ENCODE data around the gene C1orf226. TPM values are rescaled to one million over a fixed set of nuclear protein-coding genes. Genes with fewer than 3 reads are reported as not detected.
A peak's percentile ranks its signal among the peaks of the same experiment; 100 is the strongest.

The C1orf226 gene
- polyA plus RNA-seq, 2 of the 4 experiments (the other 2 are of a cell fraction): 0.32 to 0.37 TPM

DNA sequence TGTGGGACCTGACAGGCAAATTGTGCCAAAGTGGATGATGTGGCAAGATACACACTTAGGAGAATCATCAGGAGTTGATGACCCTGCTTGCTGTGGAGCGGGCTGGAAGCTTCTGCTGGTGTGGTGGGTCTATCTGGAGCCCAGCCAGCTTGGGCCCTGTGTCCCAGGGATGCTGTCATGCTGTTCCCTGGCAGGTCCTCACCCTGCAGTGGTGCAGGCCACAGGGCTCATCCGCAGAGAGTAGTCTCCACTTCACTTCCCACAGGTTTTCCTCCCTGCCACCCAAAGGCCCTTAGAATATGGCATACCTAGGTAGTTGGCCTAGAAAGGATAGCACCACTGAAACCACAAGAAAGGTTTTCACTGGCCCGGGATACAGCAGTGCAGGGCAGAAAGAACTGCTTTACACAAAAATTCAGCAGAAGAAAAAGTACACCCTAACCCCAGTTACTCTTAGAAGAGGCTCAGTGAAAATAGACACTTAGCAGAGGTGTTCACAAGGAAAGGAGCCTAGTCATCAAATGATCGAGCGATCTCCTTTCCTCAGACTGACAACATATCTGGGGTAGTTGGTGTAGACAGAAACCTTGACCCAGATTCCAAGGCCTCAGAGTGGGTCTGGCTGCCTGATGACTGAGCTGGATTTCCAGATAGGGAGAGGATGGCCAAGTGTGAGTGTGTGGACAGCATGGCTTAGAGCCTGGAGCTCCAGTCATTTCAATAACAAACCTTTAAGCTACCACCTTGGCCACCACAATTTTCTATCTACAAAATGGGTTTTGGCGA is 1.3 kb upstream of the C1orf226 start:
- TF ChIP-seq, protein P1, sequence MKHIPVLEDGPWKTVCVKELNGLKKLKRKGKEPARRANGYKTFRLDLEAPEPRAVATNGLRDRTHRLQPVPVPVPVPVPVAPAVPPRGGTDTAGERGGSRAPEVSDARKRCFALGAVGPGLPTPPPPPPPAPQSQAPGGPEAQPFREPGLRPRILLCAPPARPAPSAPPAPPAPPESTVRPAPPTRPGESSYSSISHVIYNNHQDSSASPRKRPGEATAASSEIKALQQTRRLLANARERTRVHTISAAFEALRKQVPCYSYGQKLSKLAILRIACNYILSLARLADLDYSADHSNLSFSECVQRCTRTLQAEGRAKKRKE (CRISPR knock-in tag; IDR thresholded peaks at IDR 0.05; ENCODE audit: low read depth): no peak
- TF ChIP-seq, protein P2, sequence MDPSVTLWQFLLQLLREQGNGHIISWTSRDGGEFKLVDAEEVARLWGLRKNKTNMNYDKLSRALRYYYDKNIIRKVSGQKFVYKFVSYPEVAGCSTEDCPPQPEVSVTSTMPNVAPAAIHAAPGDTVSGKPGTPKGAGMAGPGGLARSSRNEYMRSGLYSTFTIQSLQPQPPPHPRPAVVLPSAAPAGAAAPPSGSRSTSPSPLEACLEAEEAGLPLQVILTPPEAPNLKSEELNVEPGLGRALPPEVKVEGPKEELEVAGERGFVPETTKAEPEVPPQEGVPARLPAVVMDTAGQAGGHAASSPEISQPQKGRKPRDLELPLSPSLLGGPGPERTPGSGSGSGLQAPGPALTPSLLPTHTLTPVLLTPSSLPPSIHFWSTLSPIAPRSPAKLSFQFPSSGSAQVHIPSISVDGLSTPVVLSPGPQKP (IDR thresholded peaks at IDR 0.05; ENCODE audit: low read depth, low read length): no peak
- TF ChIP-seq RAD21 (conservative IDR thresholded peaks at IDR 0.05 in 1 of 2, IDR thresholded peaks at IDR 0.05 in 1 of 2) (no peak), RARB (CRISPR knock-in tag; IDR thresholded peaks at IDR 0.05) (no peak), MAX (IDR thresholded peaks at IDR 0.05) (no peak), PHF8 (IDR thresholded peaks at IDR 0.05; ENCODE audit: borderline replicate concordance, low read depth) (no peak), CEBPB (IDR thresholded peaks at IDR 0.05) (no peak), EP300 (IDR thresholded peaks at IDR 0.05) (no peak), ZC3H11A (IDR thresholded peaks at IDR 0.05) (no peak), HOXA7 (CRISPR knock-in tag; IDR thresholded peaks at IDR 0.05) (no peak), POLR2AphosphoS2 (conservative IDR thresholded peaks at IDR 0.05; ENCODE audit: low read length) (no peak), HDAC2 (IDR thresholded peaks at IDR 0.05) (no peak), CBX8 (IDR thresholded peaks at IDR 0.05) (no peak), HOXB5 (CRISPR knock-in tag; IDR thresholded peaks at IDR 0.05) (no peak), EHMT2 (IDR thresholded peaks at IDR 0.05; ENCODE audit: low read depth) (no peak)
- peaks cover 20% of the 10 kb centered on the region for H3K4me1 ChIP-seq
- ChIA-PET POLR2A (no interaction called here), CTCF (interaction anchor here (2.6 to 5.0 kb wide), 2 partner anchors 11 to 324 kb away, joined by 10 to 35 read pairs; no protein-coding TSS in a partner anchor)
- DNase-seq (ENCODE audit: low read depth in 1 of 2, low spot score in 1 of 2): no peak
- no peaks in the 10 kb centered on the region for H3K9me3 ChIP-seq
- H3K27ac ChIP-seq: no peak overlapping the region; a peak in 1 of 6 replicates
- WGBS (ENCODE audit: missing lambda C conversion rate): 83% methylated on average over 6 of the region's 6 CpGs
- H3K4me3 ChIP-seq: no peak overlapping the region
- no peak overlapping the region for H3K4me2 ChIP-seq
- no peak for ATAC-seq
- no peak for FAIRE-seq

GRCh38 chr1:162381941-162382750 is 618 bp downstream of the C1orf226 start:
- FAIRE-seq (no peak), DNase-seq (ENCODE audit: low read depth in 1 of 2, low spot score in 1 of 2) (no peak), ATAC-seq (no peak)
- CTCF ChIA-PET: interaction anchor here (0.8 to 5.0 kb wide), 3 partner anchors 9 to 326 kb away, joined by 5 to 35 read pairs (median 10); no protein-coding TSS in a partner anchor
- H3K27ac ChIP-seq: peak overlapping the region; percentile 51 to 70; a peak in 5 of 6 replicates
- 84% methylated on average over 13 of the region's 13 CpGs for WGBS (ENCODE audit: missing lambda C conversion rate)
- H3K4me2 ChIP-seq: peak overlapping the region; percentile 69
- H3K4me1 ChIP-seq: peaks cover 20% of the 10 kb centered on the region
- H3K9me3 ChIP-seq: no peaks in the 10 kb centered on the region
- H3K4me3 ChIP-seq: no peak overlapping the region
- TF ChIP-seq JUNB (IDR thresholded peaks at IDR 0.05) (no peak), ESRRA (IDR thresholded peaks at IDR 0.05; ENCODE audit: borderline replicate concordance, low read length) (no peak), ZC3H11A (IDR thresholded peaks at IDR 0.05) (no peak), HOXA7 (CRISPR knock-in tag; IDR thresholded peaks at IDR 0.05) (no peak), CHD4 (IDR thresholded peaks at IDR 0.05; ENCODE audit: borderline replicate concordance) (no peak), RNF2 (IDR thresholded peaks at IDR 0.05; ENCODE audit: borderline replicate concordance, low read depth) (no peak)
- TF ChIP-seq, protein P3, sequence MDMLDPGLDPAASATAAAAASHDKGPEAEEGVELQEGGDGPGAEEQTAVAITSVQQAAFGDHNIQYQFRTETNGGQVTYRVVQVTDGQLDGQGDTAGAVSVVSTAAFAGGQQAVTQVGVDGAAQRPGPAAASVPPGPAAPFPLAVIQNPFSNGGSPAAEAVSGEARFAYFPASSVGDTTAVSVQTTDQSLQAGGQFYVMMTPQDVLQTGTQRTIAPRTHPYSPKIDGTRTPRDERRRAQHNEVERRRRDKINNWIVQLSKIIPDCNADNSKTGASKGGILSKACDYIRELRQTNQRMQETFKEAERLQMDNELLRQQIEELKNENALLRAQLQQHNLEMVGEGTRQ (IDR thresholded peaks at IDR 0.05): no peak
- TF ChIP-seq, protein P2 (IDR thresholded peaks at IDR 0.05; ENCODE audit: low read depth, low read length): no peak
- POLR2A ChIA-PET: no interaction called here
